Duodenal mucosa (tissue), 2 donors: ENCODE data around the gene TM9SF3.

Source experiments
- H3K27ac ChIP-seq: one replicate; pipeline ENCODE4 v1.7.0; 2013; ENCODE audit warnings: low read depth, low read length
- H3K27me3 ChIP-seq, 2 donors: one replicate each; pipeline ENCODE4 v1.7.0; 2013; ENCODE audit warnings: low read length in 2 of 2, control low read depth in 1 of 2; ENCODE audit not compliant: insufficient read depth in 2 of 2, control insufficient read depth in 1 of 2
- H3K36me3 ChIP-seq, 2 donors: one replicate each; pipeline ENCODE4 v1.7.0; 2013; ENCODE audit warnings: low read length in 2 of 2, control low read depth in 1 of 2; ENCODE audit not compliant: insufficient read depth in 2 of 2, control insufficient read depth in 1 of 2
- H3K4me1 ChIP-seq, 2 donors: one replicate each; pipeline ENCODE4 v1.7.0; 2013; ENCODE audit warnings: low read length in 2 of 2, control low read depth in 1 of 2; ENCODE audit not compliant: insufficient read depth in 2 of 2, control insufficient read depth in 1 of 2
- H3K4me3 ChIP-seq, 2 donors: one replicate each; pipeline ENCODE4 v1.7.0; 2013; ENCODE audit warnings: low read length in 2 of 2, low read depth in 1 of 2
- H3K9ac ChIP-seq, 2 donors: one replicate each; pipeline ENCODE4 v1.7.0; 2013; ENCODE audit warnings: low read length in 2 of 2, low read depth in 1 of 2
- H3K9me3 ChIP-seq, 2 donors: one replicate each; pipeline ENCODE4 v1.7.0; 2013; ENCODE audit warnings: low read length in 2 of 2, control low read depth in 1 of 2; ENCODE audit not compliant: control insufficient read depth in 1 of 2

Gene TM9SF3

DNA sequence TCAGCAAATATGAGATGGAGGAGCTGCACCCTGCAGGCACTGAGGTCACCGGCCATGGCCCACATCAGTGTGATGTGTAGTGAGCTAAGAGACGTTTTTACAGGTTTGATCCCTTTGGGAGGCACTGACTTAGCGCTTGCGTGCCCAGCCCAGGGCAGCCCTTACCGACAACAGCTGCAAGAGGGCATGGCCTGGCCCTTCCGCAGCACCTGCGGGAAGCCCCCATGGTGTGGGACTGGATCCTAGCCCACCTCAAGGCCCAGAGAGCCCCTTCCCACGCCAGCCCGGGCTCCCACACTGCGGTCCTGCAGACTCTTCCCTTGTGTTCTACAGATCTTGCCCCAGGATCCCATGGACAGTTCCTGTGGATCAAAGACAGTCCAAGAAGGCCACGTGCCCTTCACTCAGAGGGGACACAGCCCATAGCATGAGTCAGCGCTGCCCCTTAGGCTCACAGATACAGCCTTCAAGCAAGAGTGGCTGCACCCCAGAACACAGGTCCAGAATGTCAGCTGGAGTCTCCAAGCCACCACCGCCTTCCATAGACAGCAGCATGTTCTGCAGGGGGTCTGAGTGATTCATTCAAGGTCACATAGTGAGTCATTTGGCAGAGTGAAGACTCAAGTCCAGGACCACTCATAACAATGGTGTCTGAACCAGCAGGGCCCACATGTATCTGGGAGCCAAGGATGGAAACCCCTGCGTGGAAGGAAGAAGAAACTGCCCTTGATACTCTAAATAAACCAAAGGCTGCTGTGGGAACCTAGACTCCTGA lies 98.5 kb downstream of the TM9SF3 start:
- Histone ChIP-seq H3K4me3 (no peak overlapping the region), H3K36me3 (no peaks in the 10 kb centered on the region), H3K4me1 (no peaks in the 10 kb centered on the region), H3K9ac (no peak overlapping the region), H3K27ac (no peak overlapping the region), H3K27me3 (no peaks in the 10 kb centered on the region), H3K9me3 (no peaks in the 10 kb centered on the region)

DNA sequence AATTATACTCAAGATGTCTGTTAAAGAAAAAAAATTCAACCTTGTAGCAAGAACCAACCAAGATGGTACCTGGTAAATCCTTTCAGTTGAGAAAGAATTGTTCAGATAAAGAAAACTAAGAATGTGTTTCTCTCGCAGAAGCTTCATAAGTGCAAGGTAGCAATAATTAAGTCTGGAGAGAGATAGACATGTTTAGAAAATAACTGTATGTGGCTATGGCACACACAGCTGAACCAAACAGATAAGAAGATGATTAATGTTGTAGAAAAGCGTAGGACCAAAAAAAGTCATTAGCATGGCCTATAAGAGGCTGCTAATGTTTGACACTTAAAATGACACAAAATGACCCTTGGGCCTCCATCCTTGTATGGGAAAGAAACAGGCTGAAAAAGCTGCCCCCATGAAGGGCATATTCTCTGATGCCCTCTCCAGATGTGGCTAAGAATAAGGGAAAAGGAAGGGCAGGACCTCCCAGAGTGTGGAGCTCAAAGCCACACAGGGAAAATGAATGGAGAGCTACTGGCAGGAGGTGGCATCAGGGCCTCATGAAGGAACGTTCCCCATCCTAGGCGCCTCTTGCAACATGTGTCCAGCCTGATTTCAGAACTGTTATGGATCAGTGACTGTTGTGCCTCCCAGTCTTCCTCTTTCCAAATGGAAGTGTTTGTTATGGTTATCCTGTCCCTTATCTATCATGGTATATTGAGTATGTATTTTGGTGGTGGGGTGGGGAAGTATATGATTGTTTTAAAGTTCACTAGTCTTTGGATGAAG lies 103.8 kb downstream of the TM9SF3 start:
- H3K4me1 ChIP-seq: no peaks in the 10 kb centered on the region
- peaks cover 7 to 15% of the 10 kb centered on the region in 2 donors for H3K27me3 ChIP-seq
- no peak overlapping the region for H3K9ac ChIP-seq
- H3K4me3 ChIP-seq: no peak overlapping the region
- no peaks in the 10 kb centered on the region for H3K36me3 ChIP-seq
- no peak overlapping the region for H3K27ac ChIP-seq
- no peaks in the 10 kb centered on the region for H3K9me3 ChIP-seq

DNA sequence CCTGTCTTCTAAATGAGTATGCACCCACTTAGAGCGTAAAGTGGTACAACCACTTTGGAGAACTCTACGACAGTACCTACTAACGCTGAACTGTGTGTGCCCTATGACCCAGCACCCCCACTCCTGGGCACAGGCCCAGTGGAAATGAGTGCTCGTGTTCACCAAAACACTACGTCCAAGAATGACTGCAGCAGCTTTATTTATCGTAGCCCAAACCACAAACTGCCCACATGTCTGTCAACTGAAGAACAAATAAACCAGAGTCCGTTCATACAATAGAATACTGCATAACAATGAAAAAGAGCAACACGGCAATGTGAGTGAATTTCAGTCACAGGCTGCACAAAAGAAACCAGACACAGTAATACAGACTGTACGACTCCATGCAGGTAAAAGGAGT lies 108.5 kb downstream of the TM9SF3 start:
- Histone ChIP-seq H3K4me1 (no peaks in the 10 kb centered on the region), H3K27me3 (peaks cover 15% of the 10 kb centered on the region in 2 donors), H3K4me3 (no peak overlapping the region), H3K9me3 (no peaks in the 10 kb centered on the region), H3K9ac (no peak overlapping the region), H3K36me3 (no peaks in the 10 kb centered on the region), H3K27ac (no peak overlapping the region)

DNA sequence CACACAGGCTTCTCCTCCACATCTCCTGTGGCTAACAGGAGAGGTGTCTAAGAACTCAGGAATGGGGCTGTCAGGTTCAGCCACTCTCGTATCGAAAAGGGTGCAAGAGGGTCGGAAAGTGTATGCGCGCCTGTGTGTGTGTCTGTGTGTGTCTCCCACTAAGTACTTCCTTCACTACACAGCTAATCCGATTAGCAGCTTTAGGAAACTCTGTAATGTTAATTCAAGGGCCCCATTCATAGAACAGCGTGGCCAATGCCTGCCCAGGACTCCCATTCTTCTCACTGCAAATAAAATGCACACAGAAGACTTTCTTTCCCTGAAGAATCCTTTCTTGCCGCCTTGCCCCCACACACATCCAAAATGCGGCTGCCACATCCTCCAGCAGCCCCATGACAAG lies 112.9 kb downstream of the TM9SF3 start:
- Histone ChIP-seq H3K9ac (no peak overlapping the region), H3K4me3 (no peak overlapping the region)

DNA sequence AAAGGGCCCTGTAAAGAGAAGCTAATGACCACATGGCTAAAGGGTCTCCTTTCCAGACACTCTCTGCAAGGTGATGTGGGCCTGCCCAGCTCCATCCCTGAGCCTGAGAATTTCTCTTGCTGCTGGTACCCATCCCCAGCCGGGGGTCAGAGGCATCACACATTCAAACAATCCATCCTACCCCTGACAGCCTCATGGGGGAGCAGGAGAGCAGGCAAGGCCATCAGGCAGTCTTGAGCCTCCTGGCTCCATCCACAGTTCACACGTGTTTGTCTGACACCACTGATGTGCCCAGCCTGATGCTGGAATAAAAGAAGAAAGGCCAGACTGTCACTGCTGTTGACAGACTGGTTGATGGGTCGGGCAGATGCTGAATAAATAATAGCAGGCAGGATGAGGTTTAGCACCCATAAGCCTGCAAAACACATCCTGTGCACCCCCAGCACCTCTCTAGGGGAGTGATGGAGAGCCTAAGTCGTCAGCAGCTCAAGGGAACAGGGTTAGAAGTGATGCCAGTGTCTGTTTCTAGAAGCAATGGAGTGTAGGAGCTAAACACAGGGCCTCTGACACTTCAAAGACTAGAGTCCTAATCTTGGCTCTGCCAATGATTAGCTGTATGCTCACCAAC lies 116.6 kb downstream of the TM9SF3 start:
- Histone ChIP-seq H3K9ac (no peak overlapping the region), H3K9me3 (no peaks in the 10 kb centered on the region), H3K27me3 (peaks cover 0 to 7% of the 10 kb centered on the region in 2 donors), H3K36me3 (no peaks in the 10 kb centered on the region), H3K27ac (no peak overlapping the region), H3K4me1 (no peaks in the 10 kb centered on the region), H3K4me3 (no peak overlapping the region)

More for the DNA sequence above, 112.9 kb downstream of the TM9SF3 start:
- H3K36me3 ChIP-seq: no peaks in the 10 kb centered on the region
- peaks cover 5 to 7% of the 10 kb centered on the region in 2 donors for H3K27me3 ChIP-seq
- H3K9me3 ChIP-seq: no peaks in the 10 kb centered on the region
- H3K27ac ChIP-seq: no peak overlapping the region
- H3K4me1 ChIP-seq: no peaks in the 10 kb centered on the region

DNA sequence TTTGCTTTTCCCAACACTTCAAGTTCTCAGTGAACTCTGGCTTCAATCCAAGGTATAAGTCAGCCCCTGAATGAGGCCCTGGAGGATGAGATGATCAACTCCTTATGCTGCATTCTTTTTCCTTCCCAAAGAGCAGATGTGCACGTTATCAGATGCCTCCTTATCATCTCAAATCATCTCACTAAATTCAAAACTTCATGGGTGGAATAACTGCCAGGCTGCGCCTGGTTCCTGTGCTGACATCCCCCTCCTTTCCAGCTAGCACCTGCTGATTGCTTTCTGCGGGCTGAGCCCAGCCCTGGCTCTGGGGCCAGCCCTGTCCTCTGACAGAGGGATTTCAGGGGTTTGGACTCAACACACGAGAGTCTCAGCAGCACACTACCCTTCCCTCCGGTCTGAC lies 118.0 kb downstream of the TM9SF3 start:
- no peaks in the 10 kb centered on the region for H3K36me3 ChIP-seq

More for the DNA sequence above, 118.0 kb downstream of the TM9SF3 start:
- H3K27ac ChIP-seq: no peak overlapping the region
- no peaks in the 10 kb centered on the region for H3K4me1 ChIP-seq
- no peaks in the 10 kb centered on the region for H3K27me3 ChIP-seq
- H3K9me3 ChIP-seq: no peaks in the 10 kb centered on the region
- H3K4me3 ChIP-seq: no peak overlapping the region
- no peak overlapping the region for H3K9ac ChIP-seq
